Peyer's patch (tissue), 4 donors: ENCODE results near the gene DNER.

ENCODE experiments used
- CTCF ChIP-seq, 6 experiments: fragments of 450-650 bp in 4 of 6; fragments of 200-600 bp in 2 of 6; sonication (generic) in 1 of 6; IDR thresholded peaks; one replicate each; pipeline ENCODE4 v1.5.1; 2017 to 2019; ENCODE audit warnings: antibody characterized with exemption in 6 of 6, mild to moderate bottlenecking in 3 of 6, moderate library complexity in 1 of 6
- POLR2A ChIP-seq, 2 donors: fragments of 450-650 bp; IDR thresholded peaks; one replicate each; pipeline ENCODE4 v1.5.1; 2017; ENCODE audit warnings: antibody characterized with exemption in 2 of 2, mild to moderate bottlenecking in 2 of 2, moderate library complexity in 2 of 2

DNA sequence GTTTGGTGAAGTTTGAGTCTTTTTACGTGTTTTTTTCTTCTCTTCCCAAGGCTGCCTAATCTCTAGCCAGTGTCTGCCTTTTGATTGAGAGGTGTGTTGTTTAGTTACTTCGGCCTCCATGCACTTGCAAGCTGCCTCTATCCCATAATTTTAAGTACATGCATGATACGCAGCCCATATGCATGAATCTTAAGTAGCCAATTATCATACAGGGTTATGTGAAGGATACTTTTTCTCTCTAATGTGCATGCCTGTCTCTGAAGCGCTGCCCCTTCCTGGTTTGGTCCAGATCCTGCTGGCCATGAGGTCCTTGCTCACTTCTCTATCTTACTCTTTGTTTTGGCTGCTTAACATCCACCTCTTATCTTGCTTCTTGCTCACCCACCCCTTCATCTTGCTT lies 369.4 kb downstream of the DNER start:
- no peak for TF ChIP-seq CTCF (IDR thresholded peaks at IDR 0.05)
- TF ChIP-seq POLR2A (IDR thresholded peaks at IDR 0.05): no peak
